A673 (cell line): ENCODE measurements around the gene SMARCC2.

Experiments used
- CTCF ChIP-seq: fragments of 300-800, 200-600 bp; sonication (generic); conservative IDR thresholded peaks from 2 replicates; pipeline ENCODE4 v1.5.1; 2017; ENCODE audit warnings: low read depth, mild to moderate bottlenecking, antibody characterized with exemption, low read length, moderate library complexity, mixed read lengths
- EZH2 ChIP-seq: fragments of 200-600 bp; sonication (generic); IDR thresholded peaks from 2 replicates; pipeline ENCODE4 v1.6.1; 2017; ENCODE audit warnings: borderline replicate concordance, low read depth, mild to moderate bottlenecking, mixed read lengths, antibody characterized with exemption, low read length; ENCODE audit not compliant: poor library complexity, severe bottlenecking

GRCh38 chr12:56151672-56152131 is 37.6 kb downstream of the SMARCC2 start:
- TF ChIP-seq CTCF, result no peak; the same call in 1 of the 2 replicates
- no peak for TF ChIP-seq EZH2
